Thyroid gland (tissue), 4 donors: ENCODE data around the gene SIX1.

ENCODE experiments used
- CTCF ChIP-seq, 6 experiments: fragments of 200-600 bp in 3 of 6; fragments of 450-650 bp in 3 of 6; sonication (generic) in 3 of 6; IDR thresholded peaks; one replicate each; pipeline ENCODE4 v1.5.1; 2016 to 2019; ENCODE audit warnings: antibody characterized with exemption in 6 of 6, mild to moderate bottlenecking in 2 of 6, inconsistent platforms in 1 of 6, moderate library complexity in 1 of 6
- POLR2A ChIP-seq, 2 donors: fragments of 450-650 bp; IDR thresholded peaks; one replicate each; pipeline ENCODE4 v1.6.1; 2017; ENCODE audit warnings: antibody characterized with exemption in 2 of 2, mild to moderate bottlenecking in 2 of 2, moderate library complexity in 1 of 2

- TF ChIP-seq POLR2A (IDR thresholded peaks at IDR 0.05) (no peak), CTCF (IDR thresholded peaks at IDR 0.05) (no peak)
Measured at GRCh38 chr14:60631842-60632241, 17.4 kb downstream of the SIX1 start.
